Stomach (tissue), 4 donors: ENCODE results near the gene TRAIP.

Source experiments
- EP300 ChIP-seq: sonication (generic); formaldehyde crosslinking; IDR thresholded peaks from one replicate; pipeline ENCODE4 v1.6.1; 2017; ENCODE audit warnings: antibody characterized with exemption
- POLR2A ChIP-seq, 4 donors: fragments of 450-650 bp; IDR thresholded peaks; one replicate each; pipeline ENCODE4 v1.6.1; 2016; ENCODE audit warnings: antibody characterized with exemption in 4 of 4, control low read depth in 2 of 4, mild to moderate bottlenecking in 1 of 4, moderate library complexity in 1 of 4
- POLR2AphosphoS5 ChIP-seq, 3 donors: sonication (generic); formaldehyde crosslinking; IDR thresholded peaks; one replicate each; pipeline ENCODE4 v1.6.1; 2016; ENCODE audit warnings: antibody characterized with exemption in 3 of 3
- TF ChIP-seq, protein P1 (sequence below), 7 experiments: fragments of 450-650 bp in 4 of 7; fragments of 200-600 bp in 3 of 7; sonication (generic) in 3 of 7; IDR thresholded peaks; one replicate each; pipeline ENCODE4 v1.5.1; 2016 to 2019; ENCODE audit warnings: antibody characterized with exemption in 7 of 7, control low read depth in 2 of 7, mild to moderate bottlenecking in 1 of 7

DNA sequence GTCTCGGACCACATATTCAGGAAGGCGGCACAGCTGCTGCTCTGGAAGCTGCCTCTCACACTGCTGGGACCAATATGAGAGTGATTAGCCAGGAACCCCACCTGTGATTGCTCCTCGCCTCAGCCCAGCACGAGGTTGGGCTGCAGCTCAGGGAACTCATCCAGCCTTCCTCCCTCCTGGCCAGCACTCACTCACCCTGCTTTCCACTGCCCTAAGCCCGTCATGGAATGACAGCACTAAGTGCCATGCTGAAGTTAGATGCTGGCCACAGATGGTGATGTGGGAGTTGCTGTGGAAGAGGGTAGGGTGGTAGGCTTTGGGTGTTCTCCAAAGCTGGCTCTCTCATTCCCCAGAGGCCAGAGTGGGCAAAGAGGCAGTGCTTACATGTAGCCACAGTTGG, 40.0 kb upstream of the TRAIP start:
- TF ChIP-seq POLR2A (IDR thresholded peaks at IDR 0.05): no peak
- TF ChIP-seq, protein P1, sequence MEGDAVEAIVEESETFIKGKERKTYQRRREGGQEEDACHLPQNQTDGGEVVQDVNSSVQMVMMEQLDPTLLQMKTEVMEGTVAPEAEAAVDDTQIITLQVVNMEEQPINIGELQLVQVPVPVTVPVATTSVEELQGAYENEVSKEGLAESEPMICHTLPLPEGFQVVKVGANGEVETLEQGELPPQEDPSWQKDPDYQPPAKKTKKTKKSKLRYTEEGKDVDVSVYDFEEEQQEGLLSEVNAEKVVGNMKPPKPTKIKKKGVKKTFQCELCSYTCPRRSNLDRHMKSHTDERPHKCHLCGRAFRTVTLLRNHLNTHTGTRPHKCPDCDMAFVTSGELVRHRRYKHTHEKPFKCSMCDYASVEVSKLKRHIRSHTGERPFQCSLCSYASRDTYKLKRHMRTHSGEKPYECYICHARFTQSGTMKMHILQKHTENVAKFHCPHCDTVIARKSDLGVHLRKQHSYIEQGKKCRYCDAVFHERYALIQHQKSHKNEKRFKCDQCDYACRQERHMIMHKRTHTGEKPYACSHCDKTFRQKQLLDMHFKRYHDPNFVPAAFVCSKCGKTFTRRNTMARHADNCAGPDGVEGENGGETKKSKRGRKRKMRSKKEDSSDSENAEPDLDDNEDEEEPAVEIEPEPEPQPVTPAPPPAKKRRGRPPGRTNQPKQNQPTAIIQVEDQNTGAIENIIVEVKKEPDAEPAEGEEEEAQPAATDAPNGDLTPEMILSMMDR (IDR thresholded peaks at IDR 0.05): no peak
- no peak for TF ChIP-seq EP300
- no peak for TF ChIP-seq POLR2AphosphoS5 (IDR thresholded peaks at IDR 0.05)
